Activated gamma-delta T cell treated with anti-CD3 and anti-CD28 coated beads, Interleukin-2, amount 50 U/mL, for 16 hours (primary cell): Measurements from ENCODE around the gene PTBP2.
"Not testable (repeated sequence)": the region's sequence is repeated elsewhere in the genome, so short reads cannot be mapped to it uniquely, and the experiment has no call there.

Experiments
- DNase-seq: peaks from one replicate; pipeline ENCODE4 v3.0.0-alpha.2; 2020; ENCODE audit warnings: low read depth

PTBP2 gene

DNA sequence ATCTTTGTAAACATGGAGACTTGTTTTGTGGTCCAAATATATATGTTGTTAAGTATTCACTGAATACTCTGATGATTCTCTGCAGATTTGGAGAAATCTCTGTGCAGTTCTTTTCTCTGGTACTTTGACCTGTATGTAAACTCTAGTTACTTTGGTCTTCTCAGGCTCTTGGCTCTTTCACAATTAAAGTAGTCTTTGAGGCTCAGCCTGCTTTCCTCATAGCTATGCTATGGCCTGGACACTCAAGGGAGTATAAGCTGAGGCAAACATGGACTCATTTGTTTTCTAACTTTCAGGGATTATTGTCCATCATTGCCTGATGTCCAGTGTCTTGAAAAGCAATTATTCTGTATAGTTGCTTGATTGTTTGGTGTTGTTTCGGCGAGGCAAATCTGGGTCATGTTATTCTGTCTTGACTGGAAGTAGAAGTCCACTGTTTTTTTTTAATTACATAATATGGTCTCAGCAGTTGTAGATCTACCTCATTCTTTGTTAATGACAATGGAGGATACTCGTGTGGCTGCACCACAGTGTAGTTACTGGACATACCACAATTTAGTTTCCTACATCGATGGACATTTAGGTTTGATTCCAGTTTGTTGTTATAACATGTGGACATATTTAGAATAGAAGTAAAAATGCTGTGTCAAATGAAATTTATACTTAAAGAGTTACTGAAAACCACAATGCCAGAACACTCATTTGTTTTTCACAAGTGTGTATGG lies 9.2 kb downstream of the PTBP2 start:
- no peak for DNase-seq

DNA sequence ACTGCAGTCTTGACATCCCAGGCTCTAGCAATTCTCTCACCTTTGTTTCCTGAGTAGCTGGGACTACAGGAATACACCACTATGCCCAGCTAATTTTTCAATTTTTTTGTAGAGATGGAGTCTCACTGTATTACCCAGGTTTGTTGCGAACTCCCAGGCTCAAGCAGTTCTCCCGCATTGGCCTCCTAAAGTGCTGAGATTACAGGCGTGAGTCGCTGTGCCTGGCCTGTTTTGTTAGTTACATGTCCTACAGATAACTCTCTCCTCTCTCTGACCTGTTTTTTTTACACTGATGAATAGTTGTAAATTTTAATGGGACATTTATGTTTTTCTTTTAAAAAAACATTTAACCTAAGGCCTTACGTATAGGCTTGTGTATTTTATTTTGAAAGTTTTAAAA lies 19.8 kb downstream of the PTBP2 start:
- no peak for DNase-seq

DNA sequence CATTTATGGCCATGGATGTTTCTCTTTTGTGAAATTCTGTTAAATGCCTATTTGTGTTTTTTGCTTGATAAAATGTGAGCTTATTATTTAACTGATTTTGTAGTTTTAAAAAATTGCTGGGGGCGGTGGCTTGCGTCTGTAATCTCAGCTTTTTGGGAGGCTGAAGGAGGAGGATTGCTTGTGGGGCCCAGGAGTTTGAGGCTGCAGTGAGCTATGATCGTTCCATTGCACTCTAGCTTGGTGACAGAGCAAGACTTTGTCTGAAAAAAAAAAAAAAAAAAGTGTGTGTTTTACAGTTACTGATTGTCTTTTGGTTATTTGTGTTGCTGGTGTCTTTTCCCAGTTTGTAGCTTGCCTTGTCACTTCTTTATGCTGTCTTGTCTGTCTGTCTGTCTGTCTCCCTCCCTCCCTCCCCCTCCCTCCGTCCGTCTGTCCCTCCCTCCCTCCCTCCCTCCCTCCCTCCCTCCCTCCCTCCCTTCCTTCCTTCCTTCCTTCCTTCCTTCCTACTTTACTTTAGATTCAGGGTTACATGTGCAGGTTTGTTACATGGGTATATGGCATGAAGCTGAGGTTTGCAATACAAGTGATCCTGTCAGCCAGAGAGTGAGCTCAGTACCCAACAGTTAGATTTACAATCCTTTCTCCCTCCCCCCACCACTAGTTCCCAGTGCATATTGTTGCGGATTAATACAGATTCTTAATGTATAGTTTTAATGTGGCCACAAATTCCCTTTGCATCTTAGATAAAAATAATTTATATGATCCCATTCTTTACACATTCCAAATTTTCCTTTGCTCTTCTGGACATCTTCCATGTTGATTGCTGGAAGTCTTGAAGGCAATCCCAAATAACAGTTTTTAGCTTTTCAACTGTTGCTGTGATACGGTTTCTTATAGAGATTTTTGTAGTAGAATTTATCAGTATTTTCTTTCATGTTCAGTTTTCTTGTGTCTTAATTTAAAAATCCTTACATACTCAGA lies 25.1 kb downstream of the PTBP2 start:
- DNase-seq = no peak

DNA sequence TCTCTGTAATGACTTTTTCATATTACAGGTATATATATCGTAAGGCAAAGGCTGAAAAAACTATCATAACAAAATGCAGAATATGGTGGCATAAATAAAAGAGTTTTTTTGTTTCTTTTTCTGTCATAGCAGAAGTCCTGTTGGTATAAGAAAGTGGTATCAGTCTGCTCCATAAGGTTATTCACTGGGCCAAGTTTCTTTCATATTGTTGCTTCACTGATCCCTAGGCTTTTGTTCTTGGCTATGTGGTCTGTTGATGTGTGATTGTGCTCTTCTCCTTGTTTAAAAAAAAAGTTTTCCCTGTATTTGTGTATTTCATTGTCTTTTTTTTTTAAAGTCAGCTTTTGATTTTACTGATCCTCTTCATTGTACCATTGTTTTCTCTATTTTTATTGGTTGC lies 26.0 kb downstream of the PTBP2 start:
- no peak for DNase-seq

DNA sequence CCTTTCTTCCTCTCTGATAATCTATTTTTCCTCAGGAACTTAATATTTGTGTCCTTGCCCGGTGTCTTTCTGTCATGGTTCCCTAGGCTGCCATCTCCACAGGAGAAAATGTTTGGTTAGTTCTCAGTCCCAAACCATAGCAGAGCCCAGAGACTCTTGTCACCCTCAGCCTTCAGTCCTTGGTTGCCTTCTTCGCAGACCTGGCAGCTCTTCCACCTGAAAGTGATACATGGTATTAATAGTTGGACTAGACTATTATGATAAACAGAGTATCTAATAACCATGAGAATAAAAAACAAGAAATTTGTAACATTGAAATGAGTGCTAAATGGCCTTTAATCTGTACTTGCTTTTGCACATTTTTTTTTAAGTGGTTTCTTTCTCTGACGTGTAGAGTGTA lies 26.5 kb downstream of the PTBP2 start:
- DNase-seq = no peak

DNA sequence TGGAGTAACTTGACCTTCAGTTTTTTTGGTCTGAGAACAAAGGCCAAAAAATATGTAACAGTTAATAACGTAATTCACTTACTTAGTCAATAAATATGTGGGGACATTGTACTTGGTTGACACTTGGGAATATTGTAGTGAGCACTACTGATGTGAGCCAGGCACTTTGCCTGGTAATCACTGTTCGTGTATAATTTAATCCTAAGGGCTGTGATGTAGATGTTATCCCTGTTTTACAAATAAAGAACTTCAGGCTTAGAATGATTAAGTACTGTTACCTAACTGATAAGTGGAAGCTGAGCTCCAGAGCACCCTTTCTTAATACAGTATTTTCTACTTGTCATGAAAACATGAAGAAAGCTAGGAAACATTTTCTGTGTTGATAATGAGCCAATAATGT lies 28.0 kb downstream of the PTBP2 start:
- no peak for DNase-seq

DNA sequence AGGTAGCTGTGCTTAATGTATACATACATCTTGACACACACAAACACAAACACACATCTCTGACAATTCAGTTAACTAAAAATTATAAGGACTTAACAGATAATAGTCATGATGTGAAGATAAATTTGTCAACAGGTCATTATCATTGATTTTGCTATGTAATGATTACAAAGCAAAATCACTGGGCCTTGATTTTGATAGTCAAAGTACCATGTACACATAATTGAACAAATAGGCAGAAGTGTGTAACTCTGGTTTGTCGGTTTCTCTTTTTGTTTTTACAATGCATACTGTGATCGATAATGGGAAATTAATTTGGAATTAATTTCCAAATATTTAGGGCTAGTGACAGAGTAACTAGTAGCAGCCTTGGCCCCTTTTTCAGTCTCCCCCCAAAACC lies 30.8 kb downstream of the PTBP2 start:
- no peak for DNase-seq

DNA sequence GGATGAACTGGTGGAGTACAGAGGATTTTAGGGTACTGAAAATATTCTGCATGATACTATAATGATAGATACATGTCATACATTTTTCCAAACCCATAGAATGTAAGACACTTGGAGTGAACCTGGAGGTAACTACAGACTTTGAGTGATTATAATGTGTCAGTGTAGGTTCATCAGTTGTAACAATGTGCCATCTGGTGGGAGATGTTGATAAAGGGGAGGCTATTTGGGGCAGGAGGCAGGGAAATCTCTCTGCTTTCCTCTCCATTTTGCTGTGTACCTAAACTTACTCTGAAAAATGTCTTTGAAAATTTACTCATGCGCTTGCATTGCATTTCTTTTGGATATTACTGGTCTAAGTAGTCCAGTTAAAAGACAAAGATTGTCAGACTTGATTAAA lies 35.2 kb downstream of the PTBP2 start:
- no peak for DNase-seq

DNA sequence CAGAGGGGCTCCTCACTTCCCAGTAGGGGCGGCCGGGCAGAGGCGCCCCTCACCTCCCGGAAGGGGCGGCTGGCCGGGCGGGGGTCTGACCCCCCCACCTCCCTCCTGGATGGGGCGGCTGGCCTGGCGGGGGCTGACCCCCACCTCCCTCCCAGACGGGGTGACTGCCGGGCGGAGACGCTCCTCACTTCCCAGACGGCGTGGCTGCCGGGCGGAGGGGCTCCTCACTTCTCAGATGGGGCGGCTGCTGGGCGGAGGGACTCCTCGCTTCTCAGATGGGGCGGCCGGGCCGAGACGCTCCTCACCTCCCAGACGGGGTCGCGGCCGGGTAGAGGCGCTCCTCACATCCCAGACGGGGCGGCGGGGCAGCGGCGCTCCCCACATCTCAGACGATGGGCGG lies 41.0 kb downstream of the PTBP2 start:
- not testable (repeated sequence) for DNase-seq

DNA sequence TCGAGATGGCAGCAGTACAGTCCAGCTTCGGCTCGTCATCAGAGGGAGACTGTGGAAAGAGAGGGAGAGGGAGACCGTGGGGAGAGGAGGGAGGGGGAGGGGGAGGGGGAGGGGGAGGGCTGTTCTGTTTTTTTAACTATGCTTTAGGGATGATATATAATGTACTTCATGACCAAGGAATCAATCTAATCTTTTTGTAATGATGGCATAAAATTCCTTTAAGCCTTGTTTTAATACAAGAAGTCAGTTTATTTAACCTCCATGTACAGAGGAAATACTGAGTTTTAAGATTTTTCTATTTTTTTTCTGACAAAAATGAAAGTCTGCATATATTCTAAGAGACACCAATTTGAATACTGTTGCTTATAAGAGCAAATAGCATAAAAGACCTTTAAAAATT lies 41.9 kb downstream of the PTBP2 start:
- DNase-seq = no peak

DNA sequence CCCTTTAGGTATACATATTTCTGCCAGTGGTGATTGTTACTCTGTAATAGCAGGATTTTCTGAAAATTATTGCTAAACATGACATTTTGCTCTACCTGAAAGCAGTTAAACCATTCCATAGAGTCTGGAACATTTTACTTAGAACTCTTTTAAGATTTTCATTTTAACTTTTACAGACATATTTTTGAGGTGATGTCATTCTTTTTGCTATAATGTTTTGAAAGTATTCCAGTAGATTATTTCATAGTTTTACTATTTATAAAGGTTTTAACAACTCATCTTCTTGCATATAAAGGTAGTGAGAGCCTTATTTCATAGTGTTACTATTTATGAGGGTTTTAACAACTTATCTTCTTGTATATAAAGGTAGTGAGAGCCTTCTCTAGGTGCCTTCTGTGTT lies 42.9 kb downstream of the PTBP2 start:
- DNase-seq = no peak

DNA sequence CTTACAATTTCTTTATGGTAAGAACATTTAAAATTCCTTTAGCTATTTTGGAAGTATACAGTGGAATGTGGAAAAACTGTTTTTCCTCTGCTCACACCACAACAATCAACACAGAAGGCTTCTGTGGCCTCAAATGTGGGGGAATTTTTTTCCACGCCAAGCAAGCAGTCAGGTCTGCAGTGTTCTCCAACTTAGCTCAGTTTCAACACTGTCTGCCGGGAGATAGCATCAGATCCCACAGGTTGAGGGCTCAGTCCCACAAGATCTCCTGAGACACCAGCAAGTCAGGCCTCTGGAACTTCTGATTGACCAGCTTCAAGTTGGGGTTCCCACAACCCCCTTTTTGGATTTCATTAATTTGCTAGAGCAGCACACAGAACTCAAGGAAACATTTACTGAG lies 50.3 kb downstream of the PTBP2 start:
- no peak for DNase-seq

DNA sequence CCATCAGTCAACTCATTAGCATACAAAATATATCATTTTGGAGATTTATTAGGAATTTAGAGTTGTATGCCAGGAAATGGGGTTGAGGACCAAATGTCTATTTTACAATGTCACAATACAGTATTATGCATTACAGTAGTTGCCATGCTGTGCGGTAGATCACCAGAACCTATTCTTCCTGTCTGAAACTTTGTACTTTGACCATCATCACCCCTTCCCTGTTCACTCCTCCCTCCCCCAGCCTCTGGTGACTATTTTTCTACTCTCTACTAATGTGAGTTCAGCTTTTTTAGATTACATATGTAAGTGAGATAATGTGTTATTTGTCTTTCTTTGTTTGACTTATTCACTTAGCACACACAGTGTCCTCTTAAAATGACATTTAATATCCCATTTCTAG lies 50.8 kb downstream of the PTBP2 start:
- no peak for DNase-seq

DNA sequence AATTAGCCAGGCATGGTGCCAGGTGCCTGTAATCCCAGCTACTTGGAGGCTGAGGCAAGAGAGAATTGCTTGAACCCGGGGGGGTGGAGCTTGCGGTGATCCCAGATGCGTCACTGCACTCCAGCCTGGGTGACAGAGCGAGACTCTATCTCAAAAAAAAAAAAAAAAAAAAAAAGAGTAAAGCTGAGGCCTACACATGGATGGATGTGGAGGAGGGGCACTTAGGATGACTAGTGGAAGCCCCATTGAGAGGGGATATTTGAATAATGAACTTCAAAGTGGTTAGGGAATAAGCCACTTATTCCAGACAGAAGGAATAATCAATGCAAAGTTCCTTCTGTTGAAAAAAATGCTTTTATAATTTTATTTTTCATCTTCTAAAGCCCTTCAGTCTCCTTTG lies 51.4 kb downstream of the PTBP2 start:
- DNase-seq = no peak

DNA sequence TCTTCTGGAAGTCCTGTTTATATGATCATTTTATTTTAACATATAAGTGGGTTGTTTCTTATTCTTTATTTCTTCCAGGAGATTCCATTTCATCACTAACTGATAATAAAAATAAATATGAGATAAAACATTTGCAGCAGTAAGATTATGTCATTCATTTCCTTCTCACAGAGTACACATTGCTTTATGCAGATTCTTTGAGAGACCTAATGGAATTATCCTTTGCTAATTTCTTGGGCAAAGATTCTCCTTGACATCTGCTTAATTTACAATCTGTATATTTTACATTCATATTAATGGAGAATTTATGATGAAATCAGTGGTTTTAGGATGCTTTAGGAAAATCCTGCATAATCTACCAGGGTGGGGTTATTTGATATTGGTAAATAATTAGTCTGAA lies 60.6 kb downstream of the PTBP2 start:
- no peak for DNase-seq

DNA sequence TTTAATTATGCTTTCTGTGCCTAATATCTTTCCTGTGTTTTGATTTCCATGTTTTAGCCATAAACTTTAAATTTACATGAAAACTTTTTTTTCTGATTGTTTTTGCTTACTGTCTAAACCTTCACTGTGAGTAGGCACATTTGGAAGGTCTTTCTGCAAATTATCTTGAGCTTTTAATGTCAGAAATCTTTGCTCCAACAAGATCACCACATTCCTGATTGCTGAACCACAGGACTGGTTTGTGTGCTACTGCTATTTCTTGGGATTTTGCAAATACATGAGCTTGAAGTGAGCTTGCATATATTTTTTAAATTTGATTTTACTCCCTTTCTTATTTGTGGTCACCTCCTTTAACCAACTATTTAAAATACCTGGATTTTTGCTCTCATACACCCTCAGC lies 61.3 kb downstream of the PTBP2 start:
- DNase-seq = no peak

DNA sequence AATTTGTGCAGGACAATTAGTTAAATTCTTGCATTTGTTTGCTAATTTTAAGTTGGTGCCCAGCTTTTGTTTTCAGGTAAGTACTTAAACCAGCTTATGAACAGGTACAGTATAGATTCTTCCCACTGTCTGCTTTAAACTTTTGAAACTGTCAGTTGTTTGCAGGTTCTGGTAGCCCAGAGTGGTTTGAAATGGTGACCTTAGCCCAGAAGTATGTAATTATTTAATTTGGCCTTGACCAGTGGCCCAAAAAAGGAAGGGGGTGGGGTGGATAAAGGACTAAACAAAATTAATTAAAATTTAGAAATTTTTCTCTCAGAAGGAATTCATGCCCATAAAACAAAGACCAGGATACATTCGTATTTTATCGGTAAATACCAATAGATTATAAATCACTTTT lies 69.0 kb downstream of the PTBP2 start:
- no peak for DNase-seq

DNA sequence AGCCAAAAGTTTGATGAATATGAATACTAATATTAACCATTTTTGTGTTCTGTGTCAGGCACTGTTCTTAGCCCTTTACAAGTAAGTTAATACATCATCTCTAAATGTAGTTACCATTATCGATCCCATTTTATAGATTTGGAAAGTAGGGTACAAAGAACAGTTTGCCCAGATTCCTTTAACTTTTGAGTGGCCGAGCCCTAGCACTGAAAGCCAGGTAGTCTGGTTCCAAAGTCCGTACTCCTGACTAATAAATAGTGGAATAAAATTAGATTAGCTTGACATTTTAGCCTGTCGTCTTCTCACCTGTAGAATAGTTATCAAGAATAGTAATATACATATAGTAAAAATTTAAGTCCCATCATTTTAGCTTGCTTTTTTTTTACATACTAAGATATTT lies 70.6 kb downstream of the PTBP2 start:
- DNase-seq = no peak

DNA sequence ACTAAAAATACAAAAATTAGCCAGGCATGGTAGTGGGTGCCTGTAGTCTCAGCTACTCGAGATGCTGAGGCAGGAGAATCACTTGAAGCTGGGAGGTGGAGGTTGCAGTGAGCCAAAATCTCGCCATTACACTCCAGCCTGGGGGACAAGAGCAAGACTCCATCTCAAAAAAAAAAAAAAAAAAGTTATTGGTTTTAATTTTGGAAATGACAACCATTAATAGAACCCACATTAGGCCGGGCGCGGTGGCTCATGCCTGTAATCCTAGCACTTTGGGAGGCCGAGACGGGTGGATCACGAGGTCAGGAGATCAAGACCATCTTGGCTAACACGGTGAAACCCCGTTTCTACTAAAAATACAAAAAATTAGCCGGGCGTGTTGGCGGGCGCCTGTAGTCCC lies 80.1 kb downstream of the PTBP2 start:
- not testable (repeated sequence) for DNase-seq

DNA sequence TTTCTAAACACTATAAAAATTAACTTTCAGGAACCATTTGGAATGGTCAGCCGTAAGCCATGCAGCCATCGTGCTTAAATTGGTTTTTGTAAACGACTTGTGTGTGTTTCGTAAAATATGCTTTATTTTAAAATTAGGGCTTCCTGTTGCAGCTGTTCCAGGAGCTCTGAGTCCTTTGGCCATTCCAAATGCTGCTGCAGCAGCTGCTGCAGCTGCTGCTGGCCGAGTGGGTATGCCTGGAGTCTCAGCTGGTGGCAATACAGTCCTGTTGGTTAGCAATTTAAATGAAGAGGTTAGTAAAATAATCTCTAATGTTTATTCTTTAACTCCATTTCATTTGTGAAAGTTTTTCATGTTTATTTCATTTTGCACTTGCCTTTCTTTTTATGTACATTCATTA lies 83.1 kb downstream of the PTBP2 start:
- no peak for DNase-seq

DNA sequence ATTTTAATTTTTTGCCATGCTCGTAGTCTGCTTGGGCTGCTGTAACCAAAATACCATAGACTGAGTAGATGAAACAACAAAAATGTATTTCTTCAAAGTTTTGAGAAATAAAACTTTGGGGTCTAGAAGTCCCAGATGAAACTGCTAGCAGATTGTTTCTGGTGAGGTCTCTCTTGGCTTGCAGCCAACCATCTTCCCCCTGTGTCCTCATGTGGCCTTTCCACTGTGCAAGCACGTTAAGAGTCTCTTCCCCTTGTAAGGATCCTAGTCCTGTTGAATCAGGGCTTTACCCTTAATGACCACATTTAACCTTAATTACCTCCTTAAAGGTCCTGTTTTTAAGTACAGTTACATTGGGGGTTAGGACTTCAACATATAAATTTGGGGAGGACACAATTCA lies 86.6 kb downstream of the PTBP2 start:
- no peak for DNase-seq

DNA sequence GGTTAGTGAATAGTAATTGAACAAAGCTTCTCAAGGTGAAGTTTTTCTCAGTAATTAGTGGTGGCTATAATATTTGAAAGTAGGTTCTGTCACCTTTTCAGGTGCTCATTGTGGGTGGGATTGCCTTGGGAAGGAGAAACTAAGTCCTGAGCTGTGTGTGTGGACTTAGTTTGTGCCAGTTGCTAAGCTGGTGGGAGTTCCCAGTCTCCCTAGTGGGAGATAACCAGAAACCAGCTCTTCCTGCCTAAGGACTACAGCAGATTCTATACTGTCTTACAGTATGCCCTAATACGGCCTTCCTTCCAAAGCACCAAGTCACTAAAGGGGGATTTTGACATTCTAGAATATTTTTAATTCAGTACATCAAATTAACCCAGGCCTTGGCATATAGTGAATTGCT lies 94.3 kb downstream of the PTBP2 start:
- no peak for DNase-seq

DNA sequence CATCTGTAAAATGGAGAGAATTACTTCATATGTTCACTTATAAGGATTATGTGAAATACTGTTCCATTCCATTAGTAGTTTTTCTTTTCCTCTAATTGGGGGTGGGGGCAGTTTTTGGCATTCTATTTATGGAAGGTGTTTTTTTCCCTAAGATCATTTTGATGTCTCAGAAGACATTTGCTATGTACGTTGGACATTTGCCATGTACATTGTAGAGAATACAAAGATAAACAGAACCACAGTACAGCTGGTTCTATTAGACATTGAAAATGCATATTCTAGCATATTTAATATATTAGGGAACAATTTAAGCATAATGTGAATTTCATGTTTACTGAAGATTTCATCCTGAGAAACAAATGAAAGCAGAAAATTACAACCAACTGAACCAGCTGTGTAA lies 98.5 kb downstream of the PTBP2 start:
- DNase-seq = no peak

DNA sequence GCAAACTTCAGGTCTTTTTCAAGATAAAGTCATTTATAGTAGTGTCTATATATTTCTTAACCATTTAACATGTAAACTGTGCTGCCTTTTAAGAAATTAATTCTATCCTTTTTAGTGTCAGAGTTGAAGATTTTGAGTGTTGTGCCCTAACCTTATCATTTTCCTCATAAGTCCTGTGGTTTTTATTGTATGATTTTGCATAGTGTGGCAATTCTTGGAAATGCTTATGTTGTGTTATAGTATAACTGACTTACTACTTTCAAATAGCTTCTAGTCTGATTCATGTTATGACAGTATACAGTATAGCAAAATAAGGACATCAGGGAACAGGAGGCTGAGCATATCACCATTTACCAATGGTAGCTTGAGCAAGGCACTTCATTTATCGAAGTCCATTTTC lies 99.1 kb downstream of the PTBP2 start:
- DNase-seq = no peak
